Upper lobe of left lung (tissue), 6 donors: Measurements from ENCODE around the gene MNX1. TPM values are rescaled to one million over a fixed set of nuclear protein-coding genes. Genes with fewer than 3 reads are reported as not detected.

Experiments
- ATAC-seq, 2 donors: fragments of 200-7000 bp; cut with Tn5 transposase; one replicate each; pipeline ENCODE4 v1.9.1; 2022; ENCODE audit warnings: mild to moderate bottlenecking in 2 of 2, moderate library complexity in 2 of 2; ENCODE audit not compliant: low FRiP score in 2 of 2
- DNase-seq, 2 donors: peaks; one replicate each; pipeline ENCODE4 v3.0.0-alpha.2; 2019 to 2020
- H3K27ac ChIP-seq, 4 donors: fragments of 200-600 bp; sonication (generic); one replicate each; pipeline ENCODE4 v1.5.1; 2016 to 2019
- H3K27me3 ChIP-seq, 4 donors: fragments of 200-600 bp; sonication (generic); one replicate each; pipeline ENCODE4 v1.5.1; 2017 to 2019
- H3K36me3 ChIP-seq, 4 donors: fragments of 200-600 bp; sonication (generic); one replicate each; pipeline ENCODE4 v1.5.1; 2016 to 2019
- H3K4me1 ChIP-seq, 4 donors: fragments of 200-600 bp; sonication (generic); one replicate each; pipeline ENCODE4 v1.5.1; 2018 to 2019
- H3K4me3 ChIP-seq, 4 donors: fragments of 200-600 bp; sonication (generic); one replicate each; pipeline ENCODE4 v1.5.1; 2017 to 2019; ENCODE audit warnings: mild to moderate bottlenecking in 2 of 4, moderate library complexity in 1 of 4
- H3K9me3 ChIP-seq, 4 donors: fragments of 200-600 bp; sonication (generic); one replicate each; pipeline ENCODE4 v1.5.1; 2018 to 2019
- EP300 ChIP-seq, 4 donors: sonication (generic); formaldehyde crosslinking; IDR thresholded peaks; one replicate each; pipeline ENCODE4 v1.5.1; 2017; ENCODE audit warnings: antibody characterized with exemption in 4 of 4, control low read depth in 2 of 4
- POLR2A ChIP-seq, 4 donors: fragments of 450-650 bp; IDR thresholded peaks; one replicate each; pipeline ENCODE4 v1.5.1; 2016 to 2017; ENCODE audit warnings: antibody characterized with exemption in 4 of 4, mild to moderate bottlenecking in 2 of 4
- POLR2AphosphoS5 ChIP-seq, 2 donors: sonication (generic); formaldehyde crosslinking; IDR thresholded peaks; one replicate each; pipeline ENCODE4 v1.5.1; 2017; ENCODE audit warnings: antibody characterized with exemption in 2 of 2
- WGBS, 2 donors: methylation state at CpG; one replicate each; pipeline ENCODE4 v1.1.5; 2017 to 2018; 5-methylcytosine and 5-hydroxymethylcytosine counted together
- total RNA-seq, 6 donors: library from RNA; depleted of rRNA in 4 of 6; stranded (reverse); fragments of >200 nt in 4 of 6; gene quantifications; one replicate each; pipeline versions ENCODE4 v1.1.0 to v1.2.1, GENCODE V29; 2016 to 2021
- TF ChIP-seq, protein P1 (sequence below), 6 experiments: fragments of 450-650 bp in 4 of 6; fragments of 200-600 bp in 2 of 6; sonication (generic) in 2 of 6; IDR thresholded peaks; one replicate each; pipeline ENCODE4 v1.5.1; 2016 to 2019; ENCODE audit warnings: antibody characterized with exemption in 6 of 6
- donor health status: DM: no; HTN: no; CAD: no; lungs with moderate emphysema.
- donor health status: DM: no; HTN: yes; CAD: no; lungs with severe emphysema.

Gene MNX1
- total RNA-seq, 6 donors from 2014 or later = 0.46 to 1.5 (median 0.98) TPM; not detected in 3

DNA sequence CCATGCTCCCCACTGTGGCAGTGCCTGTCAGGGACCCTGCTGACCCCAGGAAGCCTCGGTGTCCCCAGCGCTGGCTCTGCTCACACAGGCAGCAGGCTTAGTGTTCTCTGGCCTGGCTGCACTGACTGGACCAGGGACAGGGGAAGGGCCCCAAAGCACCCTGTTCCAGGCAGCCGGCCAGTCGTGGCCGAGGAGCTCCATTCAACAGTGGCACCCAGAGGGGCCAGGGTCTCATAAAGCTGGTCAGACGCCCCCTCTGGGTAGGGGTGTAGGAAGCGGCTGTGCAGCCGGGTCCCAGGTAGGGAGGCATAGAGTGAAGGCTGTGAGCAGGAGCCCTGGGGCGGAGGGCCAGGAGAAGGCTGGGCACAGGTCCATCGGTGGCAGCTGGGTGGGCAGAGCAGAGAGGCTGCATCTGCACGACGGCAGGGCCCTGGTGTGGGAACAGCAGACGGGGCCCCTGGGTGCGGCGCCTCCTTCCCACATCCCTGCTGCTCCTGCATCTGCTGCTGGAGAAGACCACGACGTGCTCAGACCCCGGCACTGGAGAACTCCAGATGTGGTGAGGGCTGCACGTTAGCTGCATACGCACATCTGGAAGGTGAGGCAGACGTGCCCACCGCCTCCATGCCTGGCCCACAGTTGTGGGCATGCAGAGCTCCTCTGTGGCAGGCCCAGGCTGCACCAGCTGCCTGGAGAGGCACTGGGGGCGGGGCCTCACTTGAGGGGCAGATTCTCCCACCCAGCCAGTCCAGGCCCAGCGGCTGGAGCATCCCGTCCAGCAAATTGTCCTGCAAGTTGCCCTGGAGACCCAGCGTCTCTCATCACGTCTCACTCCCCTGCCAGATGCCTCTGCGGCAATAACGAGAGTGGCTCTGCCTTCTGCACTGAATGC lies 25.1 kb downstream of the MNX1 start:
- no peak overlapping the region for H3K4me3 ChIP-seq
- DNase-seq (no peak), ATAC-seq (peak; percentile 14 to 50)
- H3K27ac ChIP-seq = no peak overlapping the region
- TF ChIP-seq, protein P1, sequence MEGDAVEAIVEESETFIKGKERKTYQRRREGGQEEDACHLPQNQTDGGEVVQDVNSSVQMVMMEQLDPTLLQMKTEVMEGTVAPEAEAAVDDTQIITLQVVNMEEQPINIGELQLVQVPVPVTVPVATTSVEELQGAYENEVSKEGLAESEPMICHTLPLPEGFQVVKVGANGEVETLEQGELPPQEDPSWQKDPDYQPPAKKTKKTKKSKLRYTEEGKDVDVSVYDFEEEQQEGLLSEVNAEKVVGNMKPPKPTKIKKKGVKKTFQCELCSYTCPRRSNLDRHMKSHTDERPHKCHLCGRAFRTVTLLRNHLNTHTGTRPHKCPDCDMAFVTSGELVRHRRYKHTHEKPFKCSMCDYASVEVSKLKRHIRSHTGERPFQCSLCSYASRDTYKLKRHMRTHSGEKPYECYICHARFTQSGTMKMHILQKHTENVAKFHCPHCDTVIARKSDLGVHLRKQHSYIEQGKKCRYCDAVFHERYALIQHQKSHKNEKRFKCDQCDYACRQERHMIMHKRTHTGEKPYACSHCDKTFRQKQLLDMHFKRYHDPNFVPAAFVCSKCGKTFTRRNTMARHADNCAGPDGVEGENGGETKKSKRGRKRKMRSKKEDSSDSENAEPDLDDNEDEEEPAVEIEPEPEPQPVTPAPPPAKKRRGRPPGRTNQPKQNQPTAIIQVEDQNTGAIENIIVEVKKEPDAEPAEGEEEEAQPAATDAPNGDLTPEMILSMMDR (IDR thresholded peaks at IDR 0.05) = no peak
- TF ChIP-seq POLR2A (IDR thresholded peaks at IDR 0.05) = no peak
- no peak for TF ChIP-seq POLR2AphosphoS5 (IDR thresholded peaks at IDR 0.05)
- no peak for TF ChIP-seq EP300 (IDR thresholded peaks at IDR 0.05)
- H3K27me3 ChIP-seq = no peaks in the 10 kb centered on the region
- H3K36me3 ChIP-seq = no peaks in the 10 kb centered on the region
- no peaks in the 10 kb centered on the region for H3K9me3 ChIP-seq
- WGBS, 2 donors = 87 to 90% methylated on average over 12 to 29 of the region's 29 CpGs
- H3K4me1 ChIP-seq = no peaks in the 10 kb centered on the region

DNA sequence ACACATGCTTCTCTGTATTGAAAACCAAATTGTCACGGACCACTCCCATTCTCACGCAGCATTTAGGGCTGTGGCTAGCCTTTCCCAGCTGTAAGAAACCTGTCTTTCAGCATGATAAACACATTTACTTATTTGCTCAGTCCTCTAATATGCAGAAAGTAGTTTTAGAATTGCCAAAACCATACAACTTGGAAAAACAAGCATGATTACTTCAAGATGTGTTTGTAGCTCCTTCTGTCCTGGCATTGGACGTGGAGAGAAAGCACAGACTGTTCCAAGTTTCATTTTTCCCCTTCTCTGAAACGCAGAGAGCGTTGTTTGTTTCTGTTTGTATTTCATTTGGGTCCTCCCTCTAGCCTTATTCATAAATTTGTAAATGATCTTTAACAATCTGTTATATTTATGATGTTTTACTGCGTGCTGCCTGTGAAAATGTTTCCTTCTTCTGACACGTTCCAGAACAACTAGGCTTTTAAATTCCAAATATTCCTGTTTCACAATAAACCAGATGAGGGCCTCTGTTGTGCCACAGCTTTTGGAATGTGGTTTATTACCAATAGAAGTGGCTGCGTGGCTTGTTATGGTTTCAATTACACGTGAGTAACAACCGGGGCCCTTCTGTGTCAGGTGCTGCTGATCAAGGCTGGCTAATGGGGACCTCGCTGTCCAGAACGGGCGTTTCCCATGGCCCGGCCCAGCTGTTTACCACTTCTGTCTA lies 26.1 kb downstream of the MNX1 start:
- H3K27me3 ChIP-seq = no peaks in the 10 kb centered on the region
- no peaks in the 10 kb centered on the region for H3K4me1 ChIP-seq
- no peak overlapping the region for H3K4me3 ChIP-seq
- no peaks in the 10 kb centered on the region for H3K36me3 ChIP-seq
- H3K9me3 ChIP-seq = peaks cover 0 to 5% (median 2%) of the 10 kb centered on the region in 4 donors
- TF ChIP-seq EP300 (IDR thresholded peaks at IDR 0.05) (no peak), POLR2A (IDR thresholded peaks at IDR 0.05) (no peak), POLR2AphosphoS5 (IDR thresholded peaks at IDR 0.05) (no peak)
- TF ChIP-seq, protein P1 (IDR thresholded peaks at IDR 0.05) = no peak
- DNase-seq = no peak
- H3K27ac ChIP-seq = no peak overlapping the region
- ATAC-seq = peak in 1 of 2 donors; percentile 41
- 71 to 80% methylated on average over 14 of the region's 14 CpGs for WGBS, 2 donors

DNA sequence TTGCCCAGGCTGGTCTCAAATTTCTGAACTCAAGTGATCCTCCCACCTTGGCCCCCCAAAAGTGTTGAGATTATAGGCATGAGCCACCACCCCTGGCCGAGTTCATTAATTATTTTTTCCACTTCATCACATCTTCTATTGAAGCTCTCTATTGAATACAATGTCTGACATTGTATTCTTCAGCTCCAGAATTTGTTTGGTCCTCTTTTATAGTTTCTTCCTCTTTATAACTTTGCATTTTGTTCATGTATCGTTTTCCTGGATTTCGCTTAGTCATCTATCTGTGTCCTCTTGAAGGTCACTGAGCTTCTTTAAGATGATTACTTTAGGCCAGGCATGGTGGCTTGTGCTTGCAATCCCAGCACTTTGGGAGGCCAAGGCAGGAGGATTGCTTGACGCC lies 30.8 kb downstream of the MNX1 start:
- no peak for TF ChIP-seq POLR2AphosphoS5 (IDR thresholded peaks at IDR 0.05)
- TF ChIP-seq EP300 (IDR thresholded peaks at IDR 0.05) = no peak
- no peak for TF ChIP-seq POLR2A (IDR thresholded peaks at IDR 0.05)
- TF ChIP-seq, protein P1 (IDR thresholded peaks at IDR 0.05) = no peak
- WGBS, 2 donors = 96 to 98% methylated on average over 4 of the region's 4 CpGs
- H3K4me1 ChIP-seq = no peaks in the 10 kb centered on the region
- no peak overlapping the region for H3K4me3 ChIP-seq
- H3K27me3 ChIP-seq = no peaks in the 10 kb centered on the region
- H3K27ac ChIP-seq = no peak overlapping the region
- ATAC-seq (no peak), DNase-seq (no peak)
- H3K9me3 ChIP-seq = peaks cover 0 to 9% (median 5%) of the 10 kb centered on the region in 4 donors
- no peaks in the 10 kb centered on the region for H3K36me3 ChIP-seq

DNA sequence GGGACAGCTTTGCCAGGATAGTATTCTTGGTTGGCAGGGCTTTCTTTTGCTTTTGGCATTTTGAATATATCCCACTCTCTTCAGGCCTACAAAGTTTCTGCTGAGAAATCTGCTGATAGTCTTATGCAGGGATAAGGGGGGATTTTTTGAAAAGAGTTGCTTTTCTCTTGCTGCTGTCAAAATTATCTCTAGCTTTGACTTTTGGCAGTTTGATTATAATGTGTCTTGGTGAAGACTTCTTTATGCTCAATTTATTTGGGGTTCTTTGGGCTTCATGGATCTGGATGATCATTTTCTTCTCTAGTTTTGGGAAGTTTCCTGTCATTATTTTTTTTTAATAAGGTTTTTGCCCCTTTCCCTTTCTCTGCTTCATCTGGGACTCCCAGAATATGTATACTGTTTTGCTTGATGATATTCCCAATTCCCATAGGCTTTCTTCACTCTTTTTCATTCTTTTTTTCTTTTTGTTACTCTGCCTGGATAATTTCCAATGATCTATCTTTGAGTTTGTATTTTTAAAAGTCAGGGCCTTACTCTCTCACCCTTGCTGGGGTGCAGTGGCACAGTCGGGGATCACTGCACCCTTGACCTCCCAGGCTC lies 31.4 kb downstream of the MNX1 start:
- Histone ChIP-seq H3K4me3 (no peak overlapping the region), H3K27ac (no peak overlapping the region), H3K9me3 (peaks cover 0 to 9% (median 5%) of the 10 kb centered on the region in 4 donors), H3K27me3 (no peaks in the 10 kb centered on the region), H3K4me1 (no peaks in the 10 kb centered on the region), H3K36me3 (no peaks in the 10 kb centered on the region)
- DNase-seq (no peak), ATAC-seq (no peak)
- WGBS, 2 donors = 83 to 96% methylated on average over 1 of the region's 1 CpG
- TF ChIP-seq, protein P1 (IDR thresholded peaks at IDR 0.05) = no peak
- TF ChIP-seq POLR2AphosphoS5 (IDR thresholded peaks at IDR 0.05) (no peak), POLR2A (IDR thresholded peaks at IDR 0.05) (no peak), EP300 (IDR thresholded peaks at IDR 0.05) (no peak)
